MM.1S (cell line): ENCODE measurements around the gene GFI1B.

ENCODE experiments used
- DNase-seq: peaks from one replicate; pipeline ENCODE4 v3.0.0-alpha.2; 2015
- H2AFZ ChIP-seq: fragments of 300-600 bp; sonication (generic); 2 replicates; pipeline ENCODE4 v1.6.0; 2016; ENCODE audit warnings: antibody characterized with exemption, low read length
- H3F3A ChIP-seq: fragments of 300-600 bp; sonication (generic); 2 replicates; pipeline ENCODE4 v1.6.1; 2016; ENCODE audit warnings: mild to moderate bottlenecking, antibody characterized with exemption, low read length, moderate library complexity, mixed read lengths; ENCODE audit not compliant: insufficient read depth
- H3K27ac ChIP-seq: fragments of 300-600 bp; sonication (generic); 2 replicates; pipeline ENCODE4 v1.5.1; 2016; ENCODE audit warnings: mild to moderate bottlenecking, low read length
- H3K27me3 ChIP-seq: fragments of 300-600 bp; sonication (generic); replicated peaks from 2 replicates; pipeline ENCODE4 v1.6.0; 2016; ENCODE audit warnings: low read length; ENCODE audit not compliant: insufficient read depth
- H3K36me3 ChIP-seq: fragments of 300-600 bp; sonication (generic); replicated peaks from 2 replicates; pipeline ENCODE4 v1.6.1; 2016; ENCODE audit warnings: mild to moderate bottlenecking, low read length, mixed read lengths; ENCODE audit not compliant: insufficient read depth
- H3K4me1 ChIP-seq: fragments of 300-600 bp; sonication (generic); 2 replicates; pipeline ENCODE4 v1.6.1; 2016; ENCODE audit warnings: low read length, mixed read lengths
- H3K4me2 ChIP-seq: fragments of 300-600 bp; sonication (generic); 2 replicates; pipeline ENCODE4 v1.6.0; 2016; ENCODE audit warnings: low read depth, low read length
- H3K4me3 ChIP-seq: fragments of 300-600 bp; sonication (generic); 2 replicates; pipeline ENCODE4 v1.5.1; 2016; ENCODE audit warnings: low read length, mixed read lengths
- H3K79me2 ChIP-seq: fragments of 300-600 bp; sonication (generic); 2 replicates; pipeline ENCODE4 v1.6.1; 2016; ENCODE audit warnings: mixed run types, low read length, mixed read lengths
- H3K9ac ChIP-seq: fragments of 300-600 bp; sonication (generic); 2 replicates; pipeline ENCODE4 v1.6.1; 2016; ENCODE audit warnings: low read length, mixed read lengths
- H3K9me2 ChIP-seq: fragments of 300-600 bp; sonication (generic); replicated peaks from 2 replicates; pipeline ENCODE4 v1.6.1; 2016; ENCODE audit warnings: mild to moderate bottlenecking, low read length, mixed read lengths; ENCODE audit not compliant: insufficient read depth
- H3K9me3 ChIP-seq: fragments of 300-600 bp; sonication (generic); replicated peaks from 2 replicates; pipeline ENCODE4 v1.6.1; 2016; ENCODE audit warnings: mild to moderate bottlenecking, low read length, mixed read lengths; ENCODE audit not compliant: insufficient read depth
- H4K20me1 ChIP-seq: fragments of 300-600 bp; sonication (generic); 2 replicates; pipeline ENCODE4 v1.6.1; 2016; ENCODE audit warnings: mild to moderate bottlenecking, low read length, moderate library complexity, mixed read lengths; ENCODE audit not compliant: insufficient read depth
- EZH2 ChIP-seq: fragments of 300-600 bp; sonication (generic); optimal IDR thresholded peaks from 2 replicates; pipeline ENCODE3; 2017; ENCODE audit warnings: low read depth, mild to moderate bottlenecking, antibody characterized with exemption, low read length, mixed read lengths
- EZH2phosphoT487 ChIP-seq: fragments of 300-600 bp; sonication (generic); IDR thresholded peaks from 2 replicates; pipeline ENCODE4 v1.6.1; 2018; ENCODE audit warnings: antibody characterized with exemption, low read length
- TF ChIP-seq, protein P1 (sequence below): fragments of 300-600 bp; sonication (generic); IDR thresholded peaks from 2 replicates; pipeline ENCODE4 v1.5.1; 2016; ENCODE audit warnings: antibody characterized with exemption, low read length, mixed read lengths

GFI1B gene

DNA sequence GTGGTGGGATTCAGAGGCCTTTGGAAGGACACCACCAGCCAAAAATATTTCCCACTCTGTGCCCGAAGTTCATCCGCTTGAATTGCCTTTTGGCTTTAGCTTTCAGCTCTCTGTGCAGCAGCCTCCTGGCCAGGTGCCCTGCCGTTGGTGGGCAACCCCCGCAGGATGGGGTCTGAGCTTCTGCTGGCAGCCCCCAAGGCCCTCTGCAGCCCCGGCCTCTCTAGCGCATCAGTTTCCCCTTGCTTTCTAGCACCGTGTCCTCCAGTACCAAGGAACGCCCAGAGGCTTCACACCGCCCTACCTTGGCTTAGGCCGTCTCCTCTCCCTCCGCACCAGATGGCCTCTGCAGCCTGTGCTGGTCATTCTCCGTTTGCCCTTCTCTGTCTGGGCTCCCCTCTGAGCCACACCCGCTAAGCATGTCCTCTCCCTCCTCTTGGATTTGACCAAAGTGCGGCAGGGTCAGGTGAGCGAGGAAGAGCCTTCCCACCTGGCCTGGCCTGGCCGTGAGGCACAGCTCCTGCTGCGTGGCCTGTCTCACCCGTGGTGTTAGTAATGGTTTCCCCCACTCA lies 29.9 kb upstream of the GFI1B start:
- no peaks in the 10 kb centered on the region for H4K20me1 ChIP-seq
- no peak for DNase-seq
- H3K4me1 ChIP-seq = peaks cover 5% of the 10 kb centered on the region; the same call in 1 of the 2 replicates
- no peak overlapping the region for H2AFZ ChIP-seq
- no peak overlapping the region for H3K27ac ChIP-seq
- H3K9me3 ChIP-seq = no peaks in the 10 kb centered on the region
- H3K36me3 ChIP-seq = no peaks in the 10 kb centered on the region
- H3K9me2 ChIP-seq = no peaks in the 10 kb centered on the region
- H3K79me2 ChIP-seq = peaks cover 9% of the 10 kb centered on the region
- H3K4me2 ChIP-seq = no peak overlapping the region
- peaks cover 2% of the 10 kb centered on the region for H3K27me3 ChIP-seq
- 0 out of 2 replicates have a peak, but pooled peaks cover under 1% of the 10 kb centered on the region for H3F3A ChIP-seq
- no peak overlapping the region for H3K9ac ChIP-seq
- no peak overlapping the region for H3K4me3 ChIP-seq
- TF ChIP-seq, protein P1, sequence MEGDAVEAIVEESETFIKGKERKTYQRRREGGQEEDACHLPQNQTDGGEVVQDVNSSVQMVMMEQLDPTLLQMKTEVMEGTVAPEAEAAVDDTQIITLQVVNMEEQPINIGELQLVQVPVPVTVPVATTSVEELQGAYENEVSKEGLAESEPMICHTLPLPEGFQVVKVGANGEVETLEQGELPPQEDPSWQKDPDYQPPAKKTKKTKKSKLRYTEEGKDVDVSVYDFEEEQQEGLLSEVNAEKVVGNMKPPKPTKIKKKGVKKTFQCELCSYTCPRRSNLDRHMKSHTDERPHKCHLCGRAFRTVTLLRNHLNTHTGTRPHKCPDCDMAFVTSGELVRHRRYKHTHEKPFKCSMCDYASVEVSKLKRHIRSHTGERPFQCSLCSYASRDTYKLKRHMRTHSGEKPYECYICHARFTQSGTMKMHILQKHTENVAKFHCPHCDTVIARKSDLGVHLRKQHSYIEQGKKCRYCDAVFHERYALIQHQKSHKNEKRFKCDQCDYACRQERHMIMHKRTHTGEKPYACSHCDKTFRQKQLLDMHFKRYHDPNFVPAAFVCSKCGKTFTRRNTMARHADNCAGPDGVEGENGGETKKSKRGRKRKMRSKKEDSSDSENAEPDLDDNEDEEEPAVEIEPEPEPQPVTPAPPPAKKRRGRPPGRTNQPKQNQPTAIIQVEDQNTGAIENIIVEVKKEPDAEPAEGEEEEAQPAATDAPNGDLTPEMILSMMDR = no peak
- TF ChIP-seq EZH2 (no peak), EZH2phosphoT487 (no peak)

DNA sequence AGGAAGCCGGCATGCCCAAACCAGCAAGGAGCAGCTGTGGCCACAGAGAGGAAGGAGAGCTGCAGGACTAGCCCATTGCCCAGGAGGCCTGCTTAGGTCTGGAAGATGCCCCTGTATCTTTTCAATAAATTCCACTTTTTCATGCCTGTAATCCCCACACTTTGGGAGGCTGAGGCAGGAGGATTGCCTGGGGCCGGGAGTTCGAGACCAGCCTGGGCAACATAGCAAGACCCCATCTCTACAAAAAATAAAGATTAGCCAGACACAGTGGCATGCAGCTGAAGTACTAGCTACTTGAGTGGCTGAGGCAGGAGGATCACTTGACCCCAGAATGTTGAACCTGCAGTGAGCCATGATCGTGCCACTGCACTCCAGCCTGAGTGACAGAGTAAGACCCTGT lies 28.8 kb upstream of the GFI1B start:
- Histone ChIP-seq H3K9me3 (no peaks in the 10 kb centered on the region), H2AFZ (no peak overlapping the region), H3K27ac (no peak overlapping the region), H4K20me1 (no peaks in the 10 kb centered on the region), H3K9me2 (no peaks in the 10 kb centered on the region), H3K4me2 (no peak overlapping the region), H3K4me1 (peaks cover 5% of the 10 kb centered on the region; the same call in 1 of the 2 replicates), H3K9ac (no peak overlapping the region), H3K36me3 (no peaks in the 10 kb centered on the region), H3F3A (no peaks in the 10 kb centered on the region), H3K79me2 (no peaks in the 10 kb centered on the region), H3K27me3 (peaks cover 2% of the 10 kb centered on the region), H3K4me3 (no peak overlapping the region)
- DNase-seq = no peak
- TF ChIP-seq EZH2 (no peak), EZH2phosphoT487 (no peak)
- TF ChIP-seq, protein P1 = no peak

DNA sequence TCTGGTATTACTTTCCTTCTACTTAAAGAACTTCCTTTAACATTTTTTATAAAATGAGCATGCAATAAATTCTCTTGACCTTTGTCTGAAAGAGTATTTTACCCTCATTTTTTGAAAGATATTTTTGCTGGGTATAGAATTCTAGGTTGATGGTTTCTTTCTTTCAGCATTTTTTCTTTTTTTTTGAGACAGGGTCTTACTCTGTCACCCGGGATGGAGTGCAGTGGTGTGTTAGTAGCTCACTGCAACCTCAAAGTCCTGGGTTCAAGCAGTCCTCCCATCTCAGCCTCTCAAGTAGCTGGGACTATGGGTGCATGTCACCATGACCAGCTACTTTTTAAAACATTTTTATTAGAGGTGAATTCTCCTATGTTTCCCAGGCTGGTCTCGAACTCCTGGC lies 23.4 kb upstream of the GFI1B start:
- H4K20me1 ChIP-seq = no peaks in the 10 kb centered on the region
- no peak overlapping the region for H2AFZ ChIP-seq
- H3K4me3 ChIP-seq = no peak overlapping the region
- no peaks in the 10 kb centered on the region for H3K9me3 ChIP-seq
- no peak overlapping the region for H3K9ac ChIP-seq
- H3K36me3 ChIP-seq = no peaks in the 10 kb centered on the region
- no peaks in the 10 kb centered on the region for H3K79me2 ChIP-seq
- H3K27me3 ChIP-seq = peaks cover 35% of the 10 kb centered on the region
- H3K4me2 ChIP-seq = no peak overlapping the region
- H3K4me1 ChIP-seq = no peaks in the 10 kb centered on the region
- no peak overlapping the region for H3K27ac ChIP-seq
- no peak for DNase-seq
- H3K9me2 ChIP-seq = no peaks in the 10 kb centered on the region
- H3F3A ChIP-seq = no peaks in the 10 kb centered on the region
- no peak for TF ChIP-seq EZH2
- TF ChIP-seq EZH2phosphoT487 = no peak
- TF ChIP-seq, protein P1 = no peak
